Right cardiac atrium (tissue), 5 donors: ENCODE measurements around the gene CNTFR. TPM values are rescaled to one million over a fixed set of nuclear protein-coding genes. Genes with fewer than 3 reads are reported as not detected.
A peak's percentile ranks its signal among the peaks of the same experiment; 100 is the strongest.

Experiments used
- ATAC-seq, 2 donors: fragments of 200-7000 bp; cut with Tn5 transposase; one replicate each; pipeline versions ENCODE4 v1.8.0 to v1.9.1; 2020; ENCODE audit warnings: moderate library complexity in 2 of 2, mild to moderate bottlenecking in 1 of 2
- DNase-seq, 3 donors: peaks; one replicate each; pipeline ENCODE4 v3.0.0-alpha.2; 2020
- H3K27ac ChIP-seq: one replicate; pipeline ENCODE4 v1.5.1; 2013; ENCODE audit warnings: mild to moderate bottlenecking, low read length, control low read depth, moderate library complexity
- H3K27me3 ChIP-seq: one replicate; pipeline ENCODE4 v1.6.1; 2013; ENCODE audit not compliant: control insufficient read depth, insufficient read depth
- H3K4me1 ChIP-seq: one replicate; pipeline ENCODE4 v1.6.1; 2013; ENCODE audit warnings: low read length; ENCODE audit not compliant: control insufficient read depth, insufficient read depth
- H3K4me3 ChIP-seq: one replicate; pipeline ENCODE4 v1.5.1; 2013; ENCODE audit warnings: low read length, control low read depth
- H3K9me3 ChIP-seq: one replicate; pipeline ENCODE4 v1.6.1; 2013; ENCODE audit warnings: low read length; ENCODE audit not compliant: control insufficient read depth
- WGBS: extraction: QIAGEN DNeasy Blood & Tissue Kit; methylation state at CpG from one replicate; pipeline ENCODE4 v1.1.7; 2013; 5-methylcytosine and 5-hydroxymethylcytosine counted together
- intact Hi-C, 4 donors: fragments of 100-400 bp; cut with DNase I; formaldehyde crosslinking; loops; one replicate each; pipeline versions ENCODE4 v1.11.0 to v1.14.0; 2022 to 2023
- polyA plus RNA-seq: library from polyadenylated mRNA; stranded (reverse); fragments of 200-250 nt; gene quantifications from one replicate; pipeline ENCODE4 v1.2.3, GENCODE V29; 2013
- total RNA-seq, 4 donors: library from RNA; stranded (reverse); fragmentation: NEBNext Ultra II Directional; extraction: Animal tissue kit (Norgen Biotek cat#: 25700); gene quantifications; one replicate each; pipeline ENCODE4 v1.2.1, GENCODE V29; 2021
- donor health status: healthy with polysubstance abuse.
- donor health status: DM: no; HTN: yes; CAD: no.
- donor health status: DM: no; HTN: no; CAD: no.
- donor health status: DM: no; HTN: yes; CAD: no; lungs with severe emphysema.
- donor health status: DM: yes; HTN: yes; CAD: no.

Gene CNTFR
- total and polyA plus RNA-seq, 5 donors = 14.9 to 66.4 (median 51.5) TPM

GRCh38 chr9:34588671-34589635 is 571 bp downstream of the CNTFR start:
- Histone ChIP-seq H3K4me1 (peaks cover 12% of the 10 kb centered on the region), H3K27ac (no peak overlapping the region), H3K4me3 (peak overlapping the region; percentile 45), H3K9me3 (no peaks in the 10 kb centered on the region), H3K27me3 (no peaks in the 10 kb centered on the region)
- WGBS = 1% methylated on average over 86 of the region's 86 CpGs
- no peak for ATAC-seq
- intact Hi-C loops = no loop called here
- DNase-seq = peak; percentile 28 to 83 (median 78)

GRCh38 chr9:34587271-34587670 is 2.3 kb downstream of the CNTFR start:
- Histone ChIP-seq H3K9me3 (no peaks in the 10 kb centered on the region), H3K27me3 (no peaks in the 10 kb centered on the region), H3K4me3 (no peak overlapping the region), H3K27ac (no peak overlapping the region), H3K4me1 (peaks cover 10% of the 10 kb centered on the region)
- ATAC-seq (no peak), DNase-seq (no peak)
- intact Hi-C loops = no loop called here
- WGBS = 73% methylated on average over 2 of the region's 2 CpGs

DNA sequence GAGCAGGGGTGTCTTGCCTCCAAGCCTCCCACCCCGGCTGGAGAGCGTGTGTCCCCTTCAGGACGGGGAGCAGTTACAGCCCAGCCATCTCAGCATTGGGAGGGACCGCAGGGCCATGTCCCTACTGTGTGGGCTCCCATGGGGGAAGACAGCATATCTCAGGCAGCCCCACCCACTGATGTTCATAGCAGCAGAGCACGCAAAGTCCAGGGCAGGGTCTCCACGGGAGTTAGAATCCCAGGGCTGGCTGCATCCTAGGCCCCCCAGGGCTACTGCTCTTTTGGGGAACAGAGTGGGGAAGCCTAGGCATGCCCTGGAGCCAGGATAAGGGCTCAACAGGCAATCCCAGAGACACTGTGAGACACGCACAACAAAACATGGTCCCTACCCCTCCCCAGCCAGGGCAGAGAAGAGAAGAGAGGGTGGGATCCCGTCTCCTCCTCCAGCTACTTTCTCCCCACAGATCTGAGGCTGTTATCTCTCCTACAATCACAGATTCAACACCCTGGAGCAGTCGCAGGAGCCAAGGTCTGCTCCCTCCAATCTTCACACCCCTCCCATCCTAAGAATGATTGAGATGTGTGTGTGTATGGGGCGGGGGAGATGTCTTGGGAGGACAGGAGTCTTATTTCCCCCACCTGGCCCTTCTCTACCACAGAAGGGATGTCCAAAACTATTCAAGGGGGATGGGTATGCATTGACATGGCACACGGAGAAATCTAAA is 3.4 kb downstream of the CNTFR start:
- intact Hi-C loops = no loop called here
- DNase-seq (peak in 2 of 3 donors; percentile 3 to 41), ATAC-seq (no peak)
- WGBS = 42% methylated on average over 11 of the region's 11 CpGs
- Histone ChIP-seq H3K27me3 (no peaks in the 10 kb centered on the region), H3K4me1 (peaks cover 10% of the 10 kb centered on the region), H3K9me3 (no peaks in the 10 kb centered on the region), H3K4me3 (no peak overlapping the region), H3K27ac (no peak overlapping the region)

GRCh38 chr9:34584970-34585369 is 4.6 kb downstream of the CNTFR start:
- intact Hi-C loops = no loop called here
- no peaks in the 10 kb centered on the region for H3K27me3 ChIP-seq
- no peak overlapping the region for H3K4me3 ChIP-seq
- WGBS = 86% methylated on average over 5 of the region's 5 CpGs
- H3K9me3 ChIP-seq = no peaks in the 10 kb centered on the region
- ATAC-seq = no peak
- no peak overlapping the region for H3K27ac ChIP-seq
- DNase-seq = peak in 2 of 3 donors; percentile 9
- H3K4me1 ChIP-seq = peaks cover 13% of the 10 kb centered on the region

- no peaks in the 10 kb centered on the region for H3K27me3 ChIP-seq
- intact Hi-C loops = no loop called here
- 93% methylated on average over 5 of the region's 5 CpGs for WGBS
- H3K9me3 ChIP-seq = no peaks in the 10 kb centered on the region
- ATAC-seq = no peak
- no peak overlapping the region for H3K4me3 ChIP-seq
- no peak overlapping the region for H3K27ac ChIP-seq
- peak in 2 of 3 donors; percentile 4 to 7 for DNase-seq
- H3K4me1 ChIP-seq = peaks cover 21% of the 10 kb centered on the region
Observed at GRCh38 chr9:34582787-34583186, 6.7 kb downstream of the CNTFR start.

- Histone ChIP-seq H3K4me3 (no peak overlapping the region), H3K4me1 (peaks cover 18% of the 10 kb centered on the region), H3K27me3 (no peaks in the 10 kb centered on the region), H3K9me3 (no peaks in the 10 kb centered on the region), H3K27ac (no peak overlapping the region)
- intact Hi-C loops = no loop called here
- no peak for ATAC-seq
- WGBS = 72% methylated on average over 3 of the region's 3 CpGs
- DNase-seq = peak in 1 of 3 donors; percentile 7
Observed at GRCh38 chr9:34581318-34581717, 8.2 kb downstream of the CNTFR start.

DNA sequence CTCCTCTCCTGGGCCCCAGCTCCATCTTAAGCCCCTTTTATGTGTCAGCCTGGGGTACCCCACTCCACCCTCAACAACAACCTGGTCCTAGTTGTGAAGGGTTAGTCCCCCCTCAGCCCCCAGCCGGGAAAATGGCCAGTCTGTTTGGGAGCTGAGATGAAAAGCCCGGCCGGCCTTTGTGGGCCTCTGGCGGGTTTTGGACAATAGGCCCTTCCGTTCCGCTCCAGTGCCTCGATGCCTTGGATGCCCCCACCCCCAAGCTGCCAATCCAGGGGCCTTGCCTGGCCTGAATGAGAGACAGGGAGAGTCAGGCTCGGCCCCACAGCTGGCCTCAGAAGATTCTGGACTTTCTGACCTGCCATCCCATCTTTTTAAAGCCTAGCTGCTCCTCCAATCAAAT is 9.2 kb downstream of the CNTFR start:
- DNase-seq (no peak), ATAC-seq (no peak)
- WGBS = 63% methylated on average over 8 of the region's 8 CpGs
- intact Hi-C loops = no loop called here
- Histone ChIP-seq H3K4me1 (peaks cover 17% of the 10 kb centered on the region), H3K4me3 (no peak overlapping the region), H3K27me3 (no peaks in the 10 kb centered on the region), H3K27ac (no peak overlapping the region), H3K9me3 (no peaks in the 10 kb centered on the region)

DNA sequence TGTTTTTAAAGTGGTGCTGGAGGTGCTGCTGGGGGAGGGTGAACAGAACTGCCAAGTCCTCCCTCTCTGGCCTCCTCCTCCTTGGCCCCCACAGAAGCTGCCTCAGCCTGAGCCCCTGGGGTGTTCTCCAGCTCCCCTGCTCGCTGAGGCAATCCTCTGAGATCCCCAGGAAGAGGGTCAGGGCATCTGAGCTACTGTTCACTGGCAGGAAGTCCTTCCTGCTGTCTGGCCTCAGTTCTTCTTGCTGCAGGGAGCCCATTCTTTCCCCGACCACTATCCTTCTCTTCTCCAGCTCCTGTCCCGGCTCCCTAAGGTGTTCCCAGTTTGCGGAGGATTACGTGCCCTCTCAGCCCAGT is 9.7 kb downstream of the CNTFR start:
- no peak overlapping the region for H3K27ac ChIP-seq
- H3K4me3 ChIP-seq = no peak overlapping the region
- no peaks in the 10 kb centered on the region for H3K27me3 ChIP-seq
- WGBS = 68% methylated on average over 5 of the region's 5 CpGs
- DNase-seq (peak in 1 of 3 donors; percentile 54), ATAC-seq (peak in 1 of 2 donors; percentile 19)
- peaks cover 14% of the 10 kb centered on the region for H3K4me1 ChIP-seq
- intact Hi-C loops = no loop called here
- no peaks in the 10 kb centered on the region for H3K9me3 ChIP-seq

GRCh38 chr9:34579104-34579807 is 10.3 kb downstream of the CNTFR start:
- no peak overlapping the region for H3K4me3 ChIP-seq
- no peaks in the 10 kb centered on the region for H3K27me3 ChIP-seq
- H3K4me1 ChIP-seq = peaks cover 14% of the 10 kb centered on the region
- 9% methylated on average over 17 of the region's 17 CpGs for WGBS
- intact Hi-C loops = no loop called here
- H3K9me3 ChIP-seq = no peaks in the 10 kb centered on the region
- ATAC-seq (peak; percentile 62 to 73), DNase-seq (peak in 2 of 3 donors; percentile 78 to 81)
- H3K27ac ChIP-seq = peak overlapping the region; percentile 10

GRCh38 chr9:34578241-34579103 is 11.1 kb downstream of the CNTFR start:
- Histone ChIP-seq H3K27me3 (no peaks in the 10 kb centered on the region), H3K27ac (peak overlapping the region; percentile 7), H3K4me1 (peaks cover 14% of the 10 kb centered on the region), H3K9me3 (no peaks in the 10 kb centered on the region), H3K4me3 (peak overlapping the region; percentile 49)
- WGBS = 19% methylated on average over 28 of the region's 28 CpGs
- ATAC-seq (peak; percentile 16 to 60), DNase-seq (peak in 1 of 3 donors; percentile 78)
- intact Hi-C loops = no loop called here
